Mesenchymal stem cell (in vitro differentiated cells and primary cell): ENCODE data around the gene OR7D2.

Experiments
- DNase-seq: peaks from one replicate; pipeline ENCODE4 v3.0.0-alpha.2; 2013
- H2AFZ ChIP-seq: one replicate; pipeline ENCODE4 v1.6.1; 2013; ENCODE audit warnings: low read depth, mild to moderate bottlenecking, control low read depth, inconsistent platforms, low read length, moderate library complexity
- H2AK5ac ChIP-seq: 2 replicates; pipeline ENCODE4 v1.6.1; 2013; ENCODE audit warnings: low read length, moderate library complexity, mild to moderate bottlenecking, inconsistent platforms; ENCODE audit not compliant: severe bottlenecking
- H2BK120ac ChIP-seq: one replicate; pipeline ENCODE4 v1.6.1; 2013; ENCODE audit warnings: low read depth, mild to moderate bottlenecking, inconsistent platforms, low read length, moderate library complexity
- H2BK12ac ChIP-seq, 2 experiments: one replicate each; pipeline ENCODE4 v1.6.1; 2013; ENCODE audit warnings: inconsistent platforms in 2 of 2, low read length in 2 of 2, mild to moderate bottlenecking in 2 of 2, moderate library complexity in 2 of 2, control low read depth in 1 of 2
- H2BK15ac ChIP-seq: one replicate; pipeline ENCODE4 v1.6.1; 2013; ENCODE audit warnings: mild to moderate bottlenecking, low read depth, inconsistent platforms; ENCODE audit not compliant: poor library complexity, severe bottlenecking
- H2BK5ac ChIP-seq: 2 replicates; pipeline ENCODE4 v1.6.1; 2013; ENCODE audit warnings: low read depth, mild to moderate bottlenecking, low read length, control low read depth, inconsistent platforms; ENCODE audit not compliant: poor library complexity, severe bottlenecking
- H3K14ac ChIP-seq, 2 experiments: one replicate each; pipeline ENCODE4 v1.6.1; 2013; ENCODE audit warnings: inconsistent platforms in 2 of 2, low read length in 2 of 2, control low read depth in 1 of 2, mild to moderate bottlenecking in 1 of 2, moderate library complexity in 1 of 2
- H3K18ac ChIP-seq, 2 experiments: one replicate each; pipeline ENCODE4 v1.6.1; 2013; ENCODE audit warnings: inconsistent platforms in 2 of 2, low read length in 2 of 2, control low read depth in 1 of 2, low read depth in 1 of 2, mild to moderate bottlenecking in 1 of 2
- H3K23ac ChIP-seq, 2 experiments: one replicate each; pipeline ENCODE4 v1.6.1; 2013; ENCODE audit warnings: inconsistent platforms in 2 of 2, low read length in 2 of 2, mild to moderate bottlenecking in 2 of 2, moderate library complexity in 2 of 2, control low read depth in 1 of 2
- H3K27ac ChIP-seq: 2 replicates; pipeline ENCODE4 v1.5.1; 2013; ENCODE audit warnings: mild to moderate bottlenecking, moderate library complexity, low read length, control low read depth, inconsistent platforms; ENCODE audit not compliant: poor library complexity, severe bottlenecking
- H3K27me3 ChIP-seq, 2 experiments: 2 replicates each; pipeline versions ENCODE4 v1.6.1 to v1.7.0; 2013; ENCODE audit warnings: low read length in 2 of 2, mild to moderate bottlenecking in 2 of 2, moderate library complexity in 2 of 2, control low read depth in 1 of 2, inconsistent platforms in 1 of 2; ENCODE audit not compliant: control insufficient read depth in 1 of 2, insufficient read depth in 1 of 2
- H3K36me3 ChIP-seq, 2 experiments: 2 replicates each; pipeline versions ENCODE4 v1.6.1 to v1.7.0; 2013; ENCODE audit warnings: low read length in 2 of 2, control low read depth in 1 of 2, inconsistent platforms in 1 of 2, low read depth in 1 of 2, mild to moderate bottlenecking in 1 of 2; ENCODE audit not compliant: insufficient read depth in 2 of 2, control insufficient read depth in 1 of 2
- H3K4ac ChIP-seq, 2 experiments: one replicate each; pipeline ENCODE4 v1.6.1; 2013; ENCODE audit warnings: inconsistent platforms in 2 of 2, low read length in 2 of 2, mild to moderate bottlenecking in 2 of 2, moderate library complexity in 2 of 2, control low read depth in 1 of 2, low read depth in 1 of 2
- H3K4me1 ChIP-seq: 2 replicates; pipeline ENCODE4 v1.6.1; 2013; ENCODE audit warnings: low read depth, low read length, control low read depth; ENCODE audit not compliant: control insufficient read depth, insufficient read depth
- H3K4me2 ChIP-seq: 2 replicates; pipeline ENCODE4 v1.6.1; 2013; ENCODE audit warnings: low read length, mild to moderate bottlenecking, inconsistent platforms; ENCODE audit not compliant: poor library complexity, severe bottlenecking
- H3K4me3 ChIP-seq, 2 experiments: 2 replicates each; pipeline versions ENCODE4 v1.5.1 to v1.7.0; 2013; ENCODE audit warnings: low read length in 2 of 2, mild to moderate bottlenecking in 2 of 2, control low read depth in 1 of 2, low read depth in 1 of 2; ENCODE audit not compliant: insufficient read depth in 1 of 2
- H3K79me1 ChIP-seq: replicated peaks from 2 replicates; pipeline ENCODE4 v1.6.1; 2013; ENCODE audit warnings: mild to moderate bottlenecking, control low read depth, low read length, inconsistent platforms; ENCODE audit not compliant: poor library complexity, severe bottlenecking
- H3K9ac ChIP-seq: 2 replicates; pipeline ENCODE4 v1.7.0; 2013; ENCODE audit warnings: mild to moderate bottlenecking, low read length, moderate library complexity
- H3K9me3 ChIP-seq: 2 replicates; pipeline ENCODE4 v1.7.0; 2013; ENCODE audit warnings: mild to moderate bottlenecking, low read length; ENCODE audit not compliant: control insufficient read depth
- H4K8ac ChIP-seq: one replicate; pipeline ENCODE4 v1.6.1; 2013; ENCODE audit warnings: inconsistent platforms, mild to moderate bottlenecking, low read length, moderate library complexity
- H4K91ac ChIP-seq: one replicate; pipeline ENCODE4 v1.6.1; 2013; ENCODE audit warnings: mild to moderate bottlenecking, low read length, inconsistent platforms
- WGBS: methylation state at CpG from one replicate; pipeline ENCODE4 v1.1.7; 2013; ENCODE audit warnings: mixed read lengths; 5-methylcytosine and 5-hydroxymethylcytosine counted together

The OR7D2 gene

DNA sequence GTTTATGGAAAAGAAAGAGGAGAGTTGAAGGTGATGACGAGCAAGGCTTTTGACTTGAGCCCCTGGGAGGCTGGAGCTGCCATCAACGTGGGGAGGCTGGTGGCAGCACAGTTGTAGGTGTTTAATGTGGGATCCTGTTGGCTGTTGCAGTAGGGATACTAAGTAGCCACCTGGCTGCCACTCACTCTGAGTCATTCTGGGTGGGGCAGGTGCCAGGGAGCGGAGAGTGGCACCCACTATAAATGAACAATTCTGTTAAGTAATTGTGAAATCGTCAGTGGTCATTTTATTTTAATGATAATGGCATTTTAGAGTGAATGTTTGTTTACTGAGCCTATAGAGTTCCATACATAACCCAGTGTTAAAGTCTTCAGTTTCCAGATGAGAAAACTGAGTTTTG lies 28.8 kb upstream of the OR7D2 start:
- no peak overlapping the region for H3K9ac ChIP-seq
- peaks cover 9% of the 10 kb centered on the region for H3K79me1 ChIP-seq
- no peak overlapping the region for H2AFZ ChIP-seq
- H3K4ac ChIP-seq = no peak overlapping the region
- H3K14ac ChIP-seq = no peak overlapping the region
- no peak overlapping the region for H2BK15ac ChIP-seq
- H3K4me2 ChIP-seq = no peak overlapping the region
- H3K4me3 ChIP-seq = no peak overlapping the region
- H3K27me3 ChIP-seq = no peaks in the 10 kb centered on the region
- no peak overlapping the region for H4K91ac ChIP-seq
- H3K36me3 ChIP-seq = peaks cover 44 to 54% of the 10 kb centered on the region in 2 experiments
- H3K27ac ChIP-seq = no peak overlapping the region
- 95% methylated on average over 4 of the region's 4 CpGs for WGBS
- no peak for DNase-seq
- H3K18ac ChIP-seq = no peak overlapping the region
- no peak overlapping the region for H2BK5ac ChIP-seq
- no peak overlapping the region for H2BK12ac ChIP-seq
- no peak overlapping the region for H2AK5ac ChIP-seq
- no peak overlapping the region for H3K23ac ChIP-seq
- peaks cover 83% of the 10 kb centered on the region for H3K9me3 ChIP-seq
- no peaks in the 10 kb centered on the region for H3K4me1 ChIP-seq
- no peak overlapping the region for H4K8ac ChIP-seq
- H2BK120ac ChIP-seq = no peak overlapping the region

DNA sequence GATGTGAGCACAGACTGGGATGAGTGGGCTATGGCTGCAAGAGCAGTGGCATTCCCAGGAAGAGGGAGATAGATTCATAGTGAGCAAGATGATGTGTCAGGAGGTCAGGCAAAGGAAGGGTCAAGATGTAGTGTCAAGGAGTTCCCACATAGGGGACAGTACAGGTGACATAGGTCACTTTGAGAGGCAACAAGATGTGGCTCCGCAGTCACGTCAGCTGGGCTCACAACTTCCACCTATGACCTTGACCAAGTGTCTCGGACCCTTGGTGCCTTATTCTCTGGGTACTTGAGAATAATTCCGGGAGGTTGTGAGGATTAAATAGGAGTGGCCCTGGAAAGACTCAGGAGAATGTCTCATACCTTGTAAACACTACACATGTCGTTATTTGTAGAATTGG lies 28.1 kb upstream of the OR7D2 start:
- Histone ChIP-seq H2AK5ac (no peak overlapping the region), H3K27me3 (no peaks in the 10 kb centered on the region), H2BK5ac (no peak overlapping the region), H3K79me1 (peaks cover 12% of the 10 kb centered on the region), H2BK15ac (no peak overlapping the region), H3K4ac (no peak overlapping the region), H3K23ac (no peak overlapping the region), H2BK12ac (no peak overlapping the region), H3K14ac (no peak overlapping the region), H3K18ac (no peak overlapping the region), H3K27ac (no peak overlapping the region), H3K4me2 (no peak overlapping the region), H2BK120ac (no peak overlapping the region), H4K91ac (no peak overlapping the region), H3K4me3 (no peak overlapping the region), H3K9ac (no peak overlapping the region), H2AFZ (no peak overlapping the region), H4K8ac (no peak overlapping the region), H3K36me3 (peaks cover 48 to 57% of the 10 kb centered on the region in 2 experiments), H3K4me1 (no peaks in the 10 kb centered on the region), H3K9me3 (peaks cover 83% of the 10 kb centered on the region)
- WGBS = 94% methylated on average over 4 of the region's 5 CpGs
- no peak for DNase-seq

DNA sequence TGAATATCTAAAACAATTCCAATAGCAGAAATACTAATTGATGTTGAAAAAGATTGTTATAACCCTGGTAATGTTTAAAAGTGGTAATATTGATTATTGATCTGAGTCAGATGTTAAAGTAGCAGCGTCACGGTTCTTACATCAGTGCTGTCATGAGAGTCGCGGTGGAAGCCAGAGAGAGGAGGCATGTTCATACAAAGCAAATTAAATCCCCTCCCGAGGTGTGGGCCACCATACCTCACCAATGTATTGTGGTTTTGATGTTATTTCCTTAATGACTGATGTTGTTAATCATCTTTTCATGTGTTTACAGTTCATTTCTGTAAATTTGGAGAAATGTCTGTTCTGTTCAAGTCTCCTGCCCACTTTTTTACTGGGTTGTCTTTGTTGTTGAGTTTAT lies 27.4 kb upstream of the OR7D2 start:
- no peak overlapping the region for H2BK120ac ChIP-seq
- H2AK5ac ChIP-seq = no peak overlapping the region
- no peak overlapping the region for H3K23ac ChIP-seq
- H4K8ac ChIP-seq = no peak overlapping the region
- no peak overlapping the region for H2BK5ac ChIP-seq
- no peak for DNase-seq
- H2BK15ac ChIP-seq = no peak overlapping the region
- no peak overlapping the region for H3K14ac ChIP-seq
- no peaks in the 10 kb centered on the region for H3K27me3 ChIP-seq
- H2BK12ac ChIP-seq = no peak overlapping the region
- H4K91ac ChIP-seq = no peak overlapping the region
- no peaks in the 10 kb centered on the region for H3K4me1 ChIP-seq
- no peak overlapping the region for H2AFZ ChIP-seq
- H3K9ac ChIP-seq = no peak overlapping the region
- peaks cover 84% of the 10 kb centered on the region for H3K9me3 ChIP-seq
- WGBS = 97% methylated on average over 4 of the region's 5 CpGs
- no peak overlapping the region for H3K18ac ChIP-seq
- H3K79me1 ChIP-seq = peaks cover 15% of the 10 kb centered on the region
- no peak overlapping the region for H3K4me2 ChIP-seq
- H3K36me3 ChIP-seq = peaks cover 54 to 64% of the 10 kb centered on the region in 2 experiments
- H3K4ac ChIP-seq = no peak overlapping the region
- H3K4me3 ChIP-seq = no peak overlapping the region
- no peak overlapping the region for H3K27ac ChIP-seq

DNA sequence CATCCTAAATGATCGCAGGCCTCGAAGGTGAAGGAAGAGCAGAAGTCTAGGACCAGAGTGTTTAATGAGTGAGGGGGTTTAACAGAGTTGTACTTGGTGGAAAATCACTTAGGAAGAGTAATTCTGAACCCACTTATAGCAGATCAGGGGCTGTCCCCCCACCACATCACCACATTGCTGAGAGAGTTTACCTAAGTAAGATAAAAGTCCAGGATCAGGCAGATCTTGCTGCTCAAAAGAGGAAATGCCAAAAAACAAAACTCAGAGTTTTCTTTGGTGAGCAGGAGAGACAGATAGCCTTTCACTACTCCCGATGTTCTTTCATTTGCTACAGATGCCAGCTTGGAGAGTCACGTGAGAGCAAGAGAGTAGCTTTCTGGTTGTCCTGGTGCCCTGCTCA lies 23.2 kb upstream of the OR7D2 start:
- no peak overlapping the region for H2BK15ac ChIP-seq

More for the DNA sequence above, 23.2 kb upstream of the OR7D2 start:
- Histone ChIP-seq H4K91ac (no peak overlapping the region), H3K79me1 (peaks cover 36% of the 10 kb centered on the region), H3K27me3 (no peaks in the 10 kb centered on the region), H2AK5ac (no peak overlapping the region), H3K36me3 (peaks cover 65 to 80% of the 10 kb centered on the region in 2 experiments), H2AFZ (no peak overlapping the region), H3K4me2 (no peak overlapping the region), H3K18ac (no peak overlapping the region), H3K4me1 (no peaks in the 10 kb centered on the region), H2BK12ac (no peak overlapping the region), H2BK120ac (no peak overlapping the region), H3K9me3 (peaks cover 94% of the 10 kb centered on the region), H2BK5ac (no peak overlapping the region), H3K4ac (no peak overlapping the region), H4K8ac (no peak overlapping the region), H3K9ac (no peak overlapping the region), H3K23ac (no peak overlapping the region), H3K27ac (no peak overlapping the region), H3K4me3 (no peak overlapping the region), H3K14ac (no peak overlapping the region)
- DNase-seq = no peak
- 100% methylated on average over 4 of the region's 4 CpGs for WGBS
